Glutamatergic neuron (in vitro differentiated cells): ENCODE data around the gene ZNF365. TPM values are rescaled to one million over a fixed set of nuclear protein-coding genes. Genes with fewer than 3 reads are reported as not detected.

Source experiments
- DNase-seq: peaks from one replicate; pipeline ENCODE4 v3.0.0; 2022
- H3K27ac Mint-ChIP-seq: one replicate; pipeline ENCODE4 v1.8.0; 2020; ENCODE audit warnings: mild to moderate bottlenecking, mixed read lengths, inconsistent platforms; ENCODE audit not compliant: unreplicated experiment
- H3K27me3 Mint-ChIP-seq: one replicate; pipeline ENCODE4 v1.8.0; 2020; ENCODE audit warnings: mild to moderate bottlenecking, moderate library complexity, mixed read lengths, inconsistent platforms; ENCODE audit not compliant: unreplicated experiment
- H3K36me3 Mint-ChIP-seq: one replicate; pipeline ENCODE4 v1.8.0; 2020; ENCODE audit warnings: mild to moderate bottlenecking, mixed read lengths, inconsistent platforms; ENCODE audit not compliant: unreplicated experiment
- H3K4me1 Mint-ChIP-seq: one replicate; pipeline ENCODE4 v1.8.0; 2020; ENCODE audit warnings: mild to moderate bottlenecking, low read depth, mixed read lengths, inconsistent platforms; ENCODE audit not compliant: unreplicated experiment
- H3K4me3 Mint-ChIP-seq: one replicate; pipeline ENCODE4 v1.8.0; 2020; ENCODE audit warnings: mild to moderate bottlenecking, mixed read lengths, inconsistent platforms; ENCODE audit not compliant: unreplicated experiment
- H3K9me3 Mint-ChIP-seq: one replicate; pipeline ENCODE4 v1.8.0; 2020; ENCODE audit warnings: mild to moderate bottlenecking, moderate library complexity, mixed read lengths, inconsistent platforms; ENCODE audit not compliant: unreplicated experiment
- CTCF ChIP-seq: fragments of 200-600 bp; sonication (generic); IDR thresholded peaks from one replicate; pipeline ENCODE4 v1.5.0; 2021; ENCODE audit not compliant: partially characterized antibody, unreplicated experiment
- total RNA-seq: library from RNA; stranded (reverse); fragmentation: NEBNext Ultra II Directional; extraction: Animal tissue kit (Norgen Biotek cat#: 25700); gene quantifications from one replicate; pipeline ENCODE4 v1.2.1, GENCODE V29; 2021; ENCODE audit not compliant: unreplicated experiment

The ZNF365 gene
- total RNA-seq, 1 donor from 2014 or later, result 0.76 TPM

DNA sequence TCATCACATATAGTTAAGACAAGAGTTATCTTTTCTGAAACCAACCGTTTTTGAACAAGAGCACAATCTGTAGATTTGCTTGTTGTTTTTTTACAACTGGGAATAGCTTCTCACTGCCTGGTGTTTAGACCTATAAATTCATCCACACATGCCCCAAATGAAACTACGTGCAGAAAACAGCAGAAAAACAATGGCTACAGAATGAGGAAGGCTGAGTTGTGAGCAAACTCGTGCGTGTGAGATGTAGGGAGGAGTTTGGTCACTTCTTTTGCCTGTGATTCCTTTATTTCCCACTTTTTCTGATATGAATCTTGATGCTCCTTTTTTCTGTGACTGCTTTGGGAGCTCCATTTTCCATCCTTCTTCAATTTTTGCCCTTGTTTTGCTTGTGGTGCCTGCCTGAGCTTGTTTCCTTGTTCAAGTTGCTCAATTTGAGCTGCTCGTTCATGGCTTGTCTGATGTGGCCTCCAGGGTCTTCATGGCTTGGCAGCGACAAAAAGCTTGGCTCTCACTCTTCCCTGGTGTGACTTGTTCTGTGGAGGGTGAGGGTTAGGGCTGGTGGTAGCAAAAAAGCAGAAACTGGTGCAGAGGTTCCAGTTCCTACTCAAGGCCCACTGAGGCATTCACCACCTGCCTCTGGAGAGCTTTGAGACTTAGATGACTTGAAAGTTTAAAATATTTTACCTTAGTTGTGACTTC is 76.9 kb downstream of the ZNF365 start:
- no peak overlapping the region for H3K4me3 Mint-ChIP-seq
- no peaks in the 10 kb centered on the region for H3K4me1 Mint-ChIP-seq
- DNase-seq, result no peak
- TF ChIP-seq CTCF, result no peak
- no peak overlapping the region for H3K27ac Mint-ChIP-seq
- H3K27me3 Mint-ChIP-seq, result no peaks in the 10 kb centered on the region
- H3K36me3 Mint-ChIP-seq, result no peaks in the 10 kb centered on the region
- H3K9me3 Mint-ChIP-seq, result no peaks in the 10 kb centered on the region

DNA sequence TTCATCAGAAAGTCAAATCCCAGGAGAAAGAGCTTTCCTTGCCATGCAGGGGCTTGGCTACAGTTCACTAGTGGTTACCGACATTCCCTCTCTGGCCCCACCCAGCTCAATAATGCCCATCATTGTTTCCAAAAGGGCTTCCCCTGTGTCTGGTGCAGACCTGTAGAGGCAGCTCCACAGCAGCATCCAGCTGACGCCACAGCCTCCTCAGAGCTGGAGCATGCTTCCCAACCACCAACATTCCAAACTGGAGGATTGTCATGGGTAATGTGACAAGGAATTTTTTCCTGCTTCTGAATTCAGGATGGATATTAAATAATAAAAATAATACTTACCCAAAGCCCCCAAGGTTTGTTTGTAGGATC is 77.4 kb downstream of the ZNF365 start:
- no peak overlapping the region for H3K4me3 Mint-ChIP-seq
- no peaks in the 10 kb centered on the region for H3K9me3 Mint-ChIP-seq
- TF ChIP-seq CTCF, result no peak
- no peaks in the 10 kb centered on the region for H3K27me3 Mint-ChIP-seq
- DNase-seq, result no peak
- no peaks in the 10 kb centered on the region for H3K36me3 Mint-ChIP-seq
- no peak overlapping the region for H3K27ac Mint-ChIP-seq
- no peaks in the 10 kb centered on the region for H3K4me1 Mint-ChIP-seq

Other genes with a start within 250 kb of the ZNF365 start
- 3.2 TPM for gene RTKN2, start 105.5 kb upstream of the ZNF365 start, total RNA-seq